Stimulated activated CD8-positive, alpha-beta memory T cell treated with anti-CD3 and anti-CD28 coated beads, Interleukin-4, amount 100 ng/mL, for 24 hours (primary cell): ENCODE results near the gene TAAR6.
"Not testable (repeated sequence)": the region's sequence is repeated elsewhere in the genome, so short reads cannot be mapped to it uniquely, and the experiment has no call there.

Experiments used
- DNase-seq: peaks from one replicate; pipeline ENCODE4 v3.0.0-alpha.2; 2020; ENCODE audit warnings: low read depth

The TAAR6 gene

DNA sequence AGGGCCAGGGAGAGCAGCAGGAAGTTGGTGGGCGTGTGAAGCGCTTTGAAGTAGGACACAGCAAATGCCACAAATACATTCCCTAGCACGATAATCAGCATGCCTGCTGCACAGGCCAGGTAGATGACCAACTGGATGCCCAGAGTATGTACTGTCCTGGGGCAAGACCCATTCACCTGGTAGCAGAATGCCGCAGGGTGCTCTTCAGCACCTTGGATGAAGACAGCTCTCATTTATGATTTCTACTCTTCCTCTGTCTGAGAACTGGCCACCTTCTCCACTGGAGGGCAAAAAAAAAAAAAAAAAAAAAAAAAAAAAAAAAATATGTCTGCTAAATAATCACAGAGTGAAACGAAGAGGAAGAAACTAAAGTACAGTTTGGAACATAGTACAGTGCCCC is 19.3 kb downstream of the TAAR6 start, which contains the start of gene TAAR5:
TAAR5 (minus strand) TSS at position 288 of the 400 bp plus-strand sequence; CDS start at position 233, 55 bp downstream.
- no peak for DNase-seq

DNA sequence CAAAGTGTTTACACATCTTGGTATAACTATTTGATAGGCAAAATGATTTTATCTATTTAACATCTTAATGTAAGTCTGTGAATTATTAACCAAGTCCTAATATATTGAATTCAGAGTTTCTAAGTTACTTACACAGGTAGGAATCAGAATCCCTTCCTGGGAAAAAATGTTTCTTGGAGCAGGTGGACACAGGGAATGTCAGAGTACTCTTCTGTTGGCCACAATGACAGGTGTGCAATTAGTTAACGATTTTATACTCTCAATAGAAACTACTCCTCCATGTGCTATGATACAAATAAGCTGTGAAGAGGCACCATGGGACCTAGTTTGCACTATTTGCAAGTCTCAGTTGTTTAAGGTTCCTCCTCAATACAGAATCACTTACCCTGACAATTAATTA is 20.2 kb downstream of the TAAR6 start:
- no peak for DNase-seq

DNA sequence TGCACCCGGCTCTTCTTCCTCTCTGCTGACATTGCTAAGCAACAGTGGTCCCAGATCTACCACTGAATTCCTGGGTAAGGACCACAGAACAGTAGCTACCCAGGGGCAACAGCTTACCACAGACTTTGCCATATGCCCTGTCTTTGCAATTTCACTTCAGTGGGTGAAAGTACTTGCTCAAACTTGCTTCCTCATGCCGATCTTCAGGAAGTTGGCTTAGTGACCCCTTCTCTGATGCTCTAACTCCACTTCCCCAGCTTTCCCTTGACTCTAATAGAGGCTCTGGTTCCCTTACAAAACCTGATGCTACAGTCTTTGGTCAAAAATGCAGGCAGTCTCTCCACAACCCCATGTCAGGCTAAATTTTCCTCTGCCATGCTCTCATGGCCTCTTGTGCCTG is 22.7 kb downstream of the TAAR6 start:
- no peak for DNase-seq

DNA sequence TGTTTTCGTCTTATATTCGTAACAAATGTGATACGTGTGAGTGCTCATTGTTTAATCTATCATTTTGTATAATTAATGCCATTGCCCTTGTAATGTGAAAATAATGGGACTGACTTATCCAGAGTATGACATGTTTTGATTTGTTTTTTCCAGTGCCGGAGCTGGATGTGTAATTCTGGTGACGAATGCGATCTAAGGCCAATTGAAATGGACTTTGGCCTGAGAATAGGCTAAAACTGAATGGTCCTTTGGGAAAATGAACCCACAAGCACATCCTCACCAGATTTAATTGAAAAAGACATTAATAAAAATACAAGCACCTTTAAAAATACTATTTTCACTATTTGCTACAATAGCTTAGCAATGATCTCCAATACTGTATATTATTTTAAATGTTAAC is 26.1 kb downstream of the TAAR6 start:
- DNase-seq: no peak

DNA sequence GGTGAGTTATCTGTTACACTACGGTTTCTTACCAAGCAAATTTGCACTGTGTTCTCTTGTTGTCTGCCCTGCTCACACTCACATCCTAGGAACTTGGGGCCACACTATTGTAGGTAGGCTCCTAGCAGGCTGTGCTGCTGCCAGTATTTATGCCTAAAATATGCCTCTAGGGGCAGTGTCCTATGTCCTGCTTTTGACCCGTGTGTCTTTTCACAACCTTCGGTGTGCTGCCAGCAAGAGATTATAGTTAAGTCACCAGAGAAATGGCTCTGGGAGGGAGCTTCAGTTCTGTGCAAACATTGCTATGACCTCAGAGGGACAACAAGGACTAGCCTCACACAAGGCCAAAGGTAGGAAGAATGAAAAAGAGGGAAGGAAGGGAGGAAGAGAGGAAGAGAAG is 28.4 kb downstream of the TAAR6 start:
- DNase-seq: no peak

DNA sequence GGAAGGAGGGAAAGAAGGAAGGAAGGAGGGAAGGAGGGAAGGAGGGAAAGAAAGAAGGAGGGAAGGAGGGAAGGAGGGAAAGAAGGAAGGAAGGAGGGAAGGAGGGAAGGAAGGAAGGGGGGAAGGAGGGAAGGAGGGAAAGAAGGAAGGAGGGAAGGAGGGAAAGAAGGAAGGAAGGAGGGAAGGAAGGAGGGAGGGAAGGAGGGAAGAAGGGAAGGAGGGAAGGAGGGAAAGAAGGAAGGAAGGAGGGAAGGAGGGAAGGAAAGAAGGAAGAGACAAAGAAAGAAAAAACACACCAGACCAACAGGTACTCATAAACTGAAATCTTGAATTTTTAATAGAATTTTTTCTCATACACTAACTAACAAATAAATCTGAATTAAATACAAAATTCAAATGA is 30.8 kb downstream of the TAAR6 start:
- DNase-seq: not testable (repeated sequence)

DNA sequence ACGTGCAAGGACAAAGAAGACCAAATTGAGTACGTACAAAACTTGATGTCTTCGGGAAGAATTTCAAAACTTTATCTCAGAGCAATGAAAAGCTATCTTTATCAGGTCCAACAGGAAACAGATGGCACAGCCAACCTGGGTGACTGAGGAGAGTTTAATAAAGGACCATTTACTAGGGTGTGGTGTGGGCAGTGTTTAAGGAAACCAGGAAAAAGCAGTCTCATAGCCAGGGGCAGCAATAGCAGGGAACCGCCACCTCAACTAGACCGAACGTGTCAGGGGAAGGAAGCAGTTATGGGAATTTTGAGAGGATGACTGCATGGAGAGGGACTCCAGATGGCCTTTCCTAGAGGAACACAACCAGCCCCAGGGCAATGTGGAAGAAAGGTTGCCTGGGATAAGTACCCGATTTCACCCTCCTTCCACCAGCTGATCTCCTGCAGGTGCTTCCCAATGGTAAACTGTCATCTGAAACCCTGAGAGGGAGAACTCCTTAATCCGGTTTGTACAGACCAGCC is 34.6 kb downstream of the TAAR6 start:
- DNase-seq: no peak

DNA sequence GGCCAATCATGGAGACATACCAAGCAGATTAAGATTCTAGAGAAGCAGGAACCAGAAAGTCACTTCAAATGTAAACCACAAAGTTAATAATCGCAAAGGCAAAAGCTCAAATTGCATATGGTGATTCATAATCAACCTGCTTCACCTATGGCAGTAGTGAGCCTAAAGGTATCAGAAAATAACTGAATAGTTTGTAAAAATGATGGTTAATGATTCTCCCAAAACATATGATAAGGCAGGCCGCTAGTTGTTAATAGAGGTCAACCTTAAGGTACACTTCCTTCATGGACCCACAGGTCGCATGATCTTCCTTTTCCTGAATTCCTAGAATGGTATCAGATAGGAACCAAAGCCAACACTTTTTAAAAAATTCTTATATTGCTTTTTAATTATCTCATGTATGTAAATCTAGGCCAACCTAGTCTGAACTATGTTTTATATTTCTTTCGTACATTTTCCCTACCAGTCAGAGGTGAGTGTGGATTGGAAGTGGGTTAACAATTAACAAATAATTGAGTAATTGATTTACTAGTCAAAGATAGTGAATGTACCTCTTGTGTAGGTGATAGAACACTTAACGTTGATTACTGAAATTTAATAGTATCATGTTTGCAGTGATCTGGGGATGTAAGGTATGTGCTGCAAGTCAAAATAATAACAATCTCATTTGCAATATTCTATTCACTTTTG is 37.6 kb downstream of the TAAR6 start:
- DNase-seq: no peak

DNA sequence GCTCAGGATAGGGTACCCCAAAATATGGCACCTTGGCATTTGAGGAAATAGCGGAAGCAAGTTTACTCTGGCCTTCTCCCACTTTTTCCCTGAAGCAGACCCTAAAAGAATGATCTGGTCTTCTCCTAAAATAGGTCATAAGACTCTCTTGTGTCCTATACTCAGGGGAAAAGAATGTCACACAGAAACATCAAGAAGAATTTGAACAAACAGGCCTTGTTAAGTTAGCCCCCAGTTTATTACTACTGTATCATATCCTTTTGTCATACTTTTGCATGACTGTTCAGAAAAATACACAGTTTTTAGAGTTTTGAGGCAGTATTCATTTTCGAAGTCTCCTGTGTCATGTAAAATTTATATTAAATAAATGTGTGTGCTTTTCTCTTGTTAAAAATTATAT is 41.5 kb downstream of the TAAR6 start:
- DNase-seq: no peak

DNA sequence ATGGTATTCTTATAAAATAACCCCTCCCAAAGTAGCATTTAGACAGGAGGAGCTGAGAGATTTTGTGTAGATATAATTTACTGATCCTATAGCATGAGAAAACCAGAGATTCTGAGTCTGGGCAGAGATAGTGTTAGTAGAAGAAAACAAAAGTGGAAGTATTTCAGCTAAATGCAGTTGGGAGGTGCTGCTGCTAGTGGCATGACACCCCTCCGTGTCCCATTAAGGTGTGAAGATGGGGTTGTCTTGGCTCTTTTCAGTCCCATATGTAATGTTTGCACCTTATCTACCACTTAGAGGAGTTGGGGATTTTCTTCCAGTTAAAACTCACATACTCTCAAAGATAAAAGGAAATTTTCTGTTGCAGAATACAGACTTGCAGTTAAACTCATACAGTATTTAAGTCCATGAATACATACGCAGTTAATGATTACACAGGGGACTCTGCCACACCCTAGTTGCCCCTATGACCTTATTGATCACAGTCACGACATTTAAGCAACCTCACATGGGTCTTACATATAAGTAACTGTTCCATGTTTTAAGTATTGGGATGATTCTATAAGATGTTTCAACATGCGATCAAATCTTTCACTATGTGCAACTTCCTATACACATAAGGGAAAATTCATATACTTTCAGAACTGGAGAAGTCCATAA is 42.5 kb downstream of the TAAR6 start:
- DNase-seq: no peak

DNA sequence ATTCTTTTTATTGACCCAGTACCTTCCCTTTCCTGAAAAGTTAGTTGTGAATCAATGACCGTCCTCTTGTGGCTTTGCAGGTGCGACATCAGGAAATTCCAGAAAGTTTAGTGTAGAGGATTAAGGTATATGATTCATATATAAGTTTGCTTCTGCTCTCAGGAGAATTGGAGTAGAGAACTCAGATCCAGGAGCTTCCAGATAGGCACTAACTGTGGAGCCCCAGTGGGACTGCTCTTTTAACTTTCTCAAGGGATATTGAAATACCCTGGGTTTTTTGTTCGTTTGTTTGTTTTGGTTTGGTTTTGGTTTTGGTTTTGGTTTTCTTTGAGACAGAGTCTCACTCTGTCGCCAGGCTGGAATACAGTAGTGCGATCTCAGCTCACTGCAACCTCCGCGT is 44.4 kb downstream of the TAAR6 start:
- no peak for DNase-seq

DNA sequence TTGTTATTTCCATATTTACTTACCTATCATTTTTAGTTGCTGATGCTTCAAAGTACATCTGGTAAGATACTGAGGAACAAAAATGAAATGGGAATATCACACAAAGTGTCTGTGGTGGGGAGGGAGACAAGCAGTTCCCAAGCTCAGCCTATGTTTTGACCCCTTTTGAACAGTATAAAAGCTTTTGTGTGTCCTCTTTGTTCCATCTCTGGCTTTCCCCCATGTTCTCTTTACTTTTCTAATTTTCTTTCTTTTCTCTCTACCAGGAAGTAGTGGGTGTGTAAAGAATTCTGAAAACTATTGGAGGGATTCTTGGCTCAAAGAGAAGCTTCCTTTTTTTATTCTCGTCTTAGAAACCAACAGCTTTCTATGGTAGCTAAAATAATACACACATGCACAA is 46.6 kb downstream of the TAAR6 start:
- no peak for DNase-seq
